Natural killer cell (primary cell): ENCODE data around the gene DLG1. TPM values are rescaled to one million over a fixed set of nuclear protein-coding genes. Genes with fewer than 3 reads are reported as not detected.

Experiments used
- ATAC-seq, 3 donors: fragments of 150-1000 bp in 2 of 3; fragments of 200-7000 bp in 1 of 3; cut with Tn5 transposase; 1 replicate in 1 of 3; 2 replicates in 2 of 3; pipeline ENCODE4 v1.10.0; 2021; ENCODE audit warnings: mild to moderate bottlenecking in 2 of 3, moderate library complexity in 2 of 3
- DNase-seq, 2 donors: peaks; one replicate each; pipeline versions ENCODE4 v3.0.0 to v3.0.0-alpha.2; 2013 to 2021; ENCODE audit warnings: mixed read lengths in 1 of 2
- H3K27ac ChIP-seq: one replicate; pipeline ENCODE4 v1.5.1; 2013; ENCODE audit warnings: mild to moderate bottlenecking, low read length
- H3K27me3 ChIP-seq: one replicate; pipeline ENCODE4 v1.6.1; 2013; ENCODE audit warnings: low read length; ENCODE audit not compliant: control insufficient read depth, insufficient read depth
- H3K36me3 ChIP-seq: one replicate; pipeline ENCODE4 v1.6.1; 2013; ENCODE audit warnings: low read length; ENCODE audit not compliant: control insufficient read depth, insufficient read depth
- H3K4me1 ChIP-seq: one replicate; pipeline ENCODE4 v1.6.1; 2013; ENCODE audit warnings: low read length; ENCODE audit not compliant: control insufficient read depth, insufficient read depth
- H3K4me3 ChIP-seq: one replicate; pipeline ENCODE4 v1.5.1; 2013; ENCODE audit warnings: low read length
- H3K9me3 ChIP-seq: one replicate; pipeline ENCODE4 v1.6.1; 2013; ENCODE audit warnings: low read length; ENCODE audit not compliant: control insufficient read depth, insufficient read depth
- H3K27ac Mint-ChIP-seq, 2 donors: one replicate each; pipeline ENCODE4 v1.8.0; 2022; ENCODE audit warnings: mild to moderate bottlenecking in 2 of 2, mixed read lengths in 2 of 2, moderate library complexity in 1 of 2
- H3K27me3 Mint-ChIP-seq, 2 donors: one replicate each; pipeline ENCODE4 v1.8.0; 2022; ENCODE audit warnings: low read depth in 2 of 2, mixed read lengths in 2 of 2
- H3K36me3 Mint-ChIP-seq: one replicate; pipeline ENCODE4 v1.8.0; 2022; ENCODE audit warnings: mixed read lengths
- H3K4me1 Mint-ChIP-seq, 2 donors: one replicate each; pipeline ENCODE4 v1.8.0; 2022; ENCODE audit warnings: mixed read lengths in 2 of 2
- H3K4me3 Mint-ChIP-seq: one replicate; pipeline ENCODE4 v1.8.0; 2022; ENCODE audit warnings: mild to moderate bottlenecking, moderate library complexity, mixed read lengths
- H3K9me3 Mint-ChIP-seq, 2 donors: one replicate each; pipeline ENCODE4 v1.8.0; 2022; ENCODE audit warnings: mixed read lengths in 2 of 2
- WGBS: methylation state at CpG from one replicate; pipeline ENCODE4 v1.1.7; 2013; ENCODE audit warnings: missing lambda C conversion rate; ENCODE audit not compliant: insufficient coverage; 5-methylcytosine and 5-hydroxymethylcytosine counted together
- intact Hi-C: fragments of 100-400 bp; cut with micrococcal nuclease; formaldehyde crosslinking; loops from one replicate; pipeline ENCODE4 v1.14.2; 2022
- total RNA-seq, 4 donors: library from RNA; stranded (reverse); fragments of 120-200 nt in 1 of 4; gene quantifications; one replicate each; pipeline versions ENCODE4 v1.2.3 to v1.2.4, GENCODE V29; 2013 to 2022
- TF ChIP-seq, protein P1 (sequence below): fragments of 200-600 bp; IDR thresholded peaks from one replicate; pipeline ENCODE4 v1.8.0; 2022; ENCODE audit warnings: antibody characterized with exemption

Gene DLG1
- total RNA-seq, 3 donors from 2014 or later (not counting 1 experiment from before 2014, with no cell fraction given): 82.0 to 91.8 (median 89.0) TPM

DNA sequence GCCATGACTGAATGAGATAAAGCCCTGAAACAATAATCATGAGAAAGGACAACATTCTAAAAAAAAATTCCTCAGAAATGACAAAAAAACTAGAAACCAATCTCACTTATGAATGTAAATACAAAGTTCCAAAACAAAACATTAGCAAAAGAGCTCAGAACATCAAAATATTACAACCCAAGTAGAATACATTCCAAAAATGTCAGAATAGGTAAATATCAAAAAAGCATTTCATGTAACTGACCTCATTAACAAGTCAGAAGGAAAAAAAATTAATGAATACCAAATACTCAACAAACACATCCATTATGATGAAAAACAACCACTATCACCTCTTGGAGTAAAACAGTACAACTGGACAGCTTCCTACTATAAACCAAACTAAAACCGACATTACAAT, 93.1 kb downstream of the DLG1 start:
- H3K9me3 ChIP-seq: no peaks in the 10 kb centered on the region
- Mint-ChIP-seq H3K9me3 (no peaks in the 10 kb centered on the region), H3K4me3 (no peak overlapping the region), H3K4me1 (peaks cover 30 to 45% of the 10 kb centered on the region in 2 donors), H3K27me3 (no peaks in the 10 kb centered on the region), H3K27ac (no peak overlapping the region), H3K36me3 (no peaks in the 10 kb centered on the region)
- no peak overlapping the region for H3K27ac ChIP-seq
- no peaks in the 10 kb centered on the region for H3K36me3 ChIP-seq
- ATAC-seq (no peak), DNase-seq (no peak)
- TF ChIP-seq, protein P1, sequence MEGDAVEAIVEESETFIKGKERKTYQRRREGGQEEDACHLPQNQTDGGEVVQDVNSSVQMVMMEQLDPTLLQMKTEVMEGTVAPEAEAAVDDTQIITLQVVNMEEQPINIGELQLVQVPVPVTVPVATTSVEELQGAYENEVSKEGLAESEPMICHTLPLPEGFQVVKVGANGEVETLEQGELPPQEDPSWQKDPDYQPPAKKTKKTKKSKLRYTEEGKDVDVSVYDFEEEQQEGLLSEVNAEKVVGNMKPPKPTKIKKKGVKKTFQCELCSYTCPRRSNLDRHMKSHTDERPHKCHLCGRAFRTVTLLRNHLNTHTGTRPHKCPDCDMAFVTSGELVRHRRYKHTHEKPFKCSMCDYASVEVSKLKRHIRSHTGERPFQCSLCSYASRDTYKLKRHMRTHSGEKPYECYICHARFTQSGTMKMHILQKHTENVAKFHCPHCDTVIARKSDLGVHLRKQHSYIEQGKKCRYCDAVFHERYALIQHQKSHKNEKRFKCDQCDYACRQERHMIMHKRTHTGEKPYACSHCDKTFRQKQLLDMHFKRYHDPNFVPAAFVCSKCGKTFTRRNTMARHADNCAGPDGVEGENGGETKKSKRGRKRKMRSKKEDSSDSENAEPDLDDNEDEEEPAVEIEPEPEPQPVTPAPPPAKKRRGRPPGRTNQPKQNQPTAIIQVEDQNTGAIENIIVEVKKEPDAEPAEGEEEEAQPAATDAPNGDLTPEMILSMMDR: no peak
- no peaks in the 10 kb centered on the region for H3K27me3 ChIP-seq
- H3K4me1 ChIP-seq: peaks cover 4% of the 10 kb centered on the region
- H3K4me3 ChIP-seq: no peak overlapping the region
- intact Hi-C loops: no loop called here
- 100% methylated on average over 1 of the region's 1 CpG for WGBS

DNA sequence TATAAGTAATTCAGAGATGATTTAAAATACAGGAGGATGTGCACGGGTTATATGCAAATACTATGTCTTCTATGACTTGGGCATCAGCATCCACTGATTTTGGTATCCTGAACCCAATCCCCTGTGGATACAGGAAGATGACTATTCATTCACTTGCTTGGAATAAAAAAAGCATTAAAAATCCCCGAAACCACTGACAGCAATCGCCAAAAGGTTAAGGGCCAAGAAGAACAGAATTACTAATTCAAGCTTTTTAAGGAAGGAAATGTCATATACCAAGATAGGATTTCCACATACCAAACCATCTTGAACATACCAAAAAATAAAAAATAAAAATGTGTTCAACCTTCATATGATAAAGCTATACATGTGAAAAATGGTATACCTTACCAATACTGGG, 93.7 kb downstream of the DLG1 start:
- no peak for ATAC-seq

DNA sequence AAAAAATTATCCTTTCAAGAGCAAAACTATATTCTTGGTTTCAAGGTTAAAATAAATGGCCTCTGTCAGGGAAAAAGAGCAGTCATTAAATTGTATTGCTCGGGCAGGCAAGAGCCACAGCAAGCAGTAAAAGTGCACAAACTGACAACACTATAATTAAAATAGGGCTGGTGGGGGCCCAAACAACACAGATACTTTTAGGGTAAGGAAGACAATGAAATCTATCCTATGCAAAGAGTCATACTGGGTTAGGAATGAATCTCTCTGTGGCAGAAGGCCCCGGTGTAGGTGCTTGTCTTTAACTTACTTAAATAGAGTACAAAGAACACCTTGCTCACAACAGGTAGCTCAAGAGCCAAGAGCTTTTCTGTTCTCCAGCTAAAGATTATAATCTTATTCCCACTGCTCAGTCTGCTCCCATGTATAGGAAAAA, 94.7 kb downstream of the DLG1 start:
- no peak overlapping the region for H3K4me3 ChIP-seq
- ATAC-seq (no peak), DNase-seq (no peak)
- Mint-ChIP-seq H3K4me1 (peaks cover 24 to 33% of the 10 kb centered on the region in 2 donors), H3K36me3 (no peaks in the 10 kb centered on the region), H3K27me3 (no peaks in the 10 kb centered on the region), H3K9me3 (no peaks in the 10 kb centered on the region), H3K4me3 (no peak overlapping the region), H3K27ac (no peak overlapping the region)
- no peak overlapping the region for H3K27ac ChIP-seq
- intact Hi-C loops: no loop called here
- peaks cover 4% of the 10 kb centered on the region for H3K4me1 ChIP-seq
- H3K36me3 ChIP-seq: no peaks in the 10 kb centered on the region
- WGBS: 100% methylated on average over 1 of the region's 2 CpGs
- H3K27me3 ChIP-seq: no peaks in the 10 kb centered on the region
- TF ChIP-seq, protein P1: no peak
- H3K9me3 ChIP-seq: no peaks in the 10 kb centered on the region

More for the DNA sequence above, 93.7 kb downstream of the DLG1 start:
- no peaks in the 10 kb centered on the region for H3K9me3 Mint-ChIP-seq
- Histone ChIP-seq H3K36me3 (no peaks in the 10 kb centered on the region), H3K27ac (no peak overlapping the region), H3K4me3 (no peak overlapping the region), H3K9me3 (no peaks in the 10 kb centered on the region), H3K27me3 (no peaks in the 10 kb centered on the region), H3K4me1 (peaks cover 4% of the 10 kb centered on the region)
- no peak overlapping the region for H3K27ac Mint-ChIP-seq
- H3K4me1 Mint-ChIP-seq: peaks cover 28 to 40% of the 10 kb centered on the region in 2 donors
- no peak for DNase-seq
- H3K36me3 Mint-ChIP-seq: no peaks in the 10 kb centered on the region
- WGBS: 91% methylated on average over 3 of the region's 3 CpGs
- H3K4me3 Mint-ChIP-seq: no peak overlapping the region
- intact Hi-C loops: no loop called here
- TF ChIP-seq, protein P1: no peak
- no peaks in the 10 kb centered on the region for H3K27me3 Mint-ChIP-seq

DNA sequence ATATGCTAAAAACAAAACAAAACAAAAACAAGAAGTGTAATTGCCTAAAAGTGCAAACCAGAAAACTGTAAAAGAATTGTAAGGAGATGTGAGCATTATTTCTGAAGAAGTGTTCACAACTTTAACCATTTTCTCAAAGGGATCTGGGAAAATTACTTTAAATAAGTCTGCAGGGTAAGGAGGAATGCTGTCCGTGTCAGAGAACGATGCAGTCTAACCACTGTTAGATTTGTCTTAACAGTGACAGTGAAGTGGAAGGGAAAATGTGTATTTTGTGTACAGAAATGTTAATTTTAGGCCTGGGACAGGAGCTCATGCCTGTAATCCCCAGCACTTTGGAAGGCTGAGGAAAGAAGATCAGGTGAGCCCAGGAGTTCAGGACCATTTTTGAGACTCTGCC, 95.7 kb downstream of the DLG1 start:
- no peak overlapping the region for H3K4me3 ChIP-seq
- TF ChIP-seq, protein P1: no peak
- H3K27me3 ChIP-seq: no peaks in the 10 kb centered on the region
- intact Hi-C loops: no loop called here
- no peaks in the 10 kb centered on the region for H3K9me3 Mint-ChIP-seq
- ATAC-seq (no peak), DNase-seq (no peak)
- no peaks in the 10 kb centered on the region for H3K9me3 ChIP-seq
- peak overlapping the region in 1 of 2 donors; percentile 2 for H3K27ac Mint-ChIP-seq
- H3K36me3 Mint-ChIP-seq: no peaks in the 10 kb centered on the region
- WGBS: 92% methylated on average over 2 of the region's 2 CpGs
- H3K27ac ChIP-seq: no peak overlapping the region
- no peaks in the 10 kb centered on the region for H3K36me3 ChIP-seq
- H3K4me1 ChIP-seq: peaks cover 4% of the 10 kb centered on the region
- H3K4me3 Mint-ChIP-seq: no peak overlapping the region
- H3K4me1 Mint-ChIP-seq: peaks cover 24 to 33% of the 10 kb centered on the region in 2 donors
- no peaks in the 10 kb centered on the region for H3K27me3 Mint-ChIP-seq
